HEK293T (cell line): ENCODE measurements around the gene ACVR1C.

Source experiments
- ARNT ChIP-seq: fragments of 450-650 bp; IDR thresholded peaks from 2 replicates; pipeline ENCODE4 v1.6.1; 2017; ENCODE audit warnings: mild to moderate bottlenecking
- BHLHE40 ChIP-seq: fragments of 450-650 bp; IDR thresholded peaks from 2 replicates; pipeline ENCODE4 v1.6.1; 2016; ENCODE audit warnings: mild to moderate bottlenecking, moderate library complexity, borderline replicate concordance
- ELF4 ChIP-seq: fragments of 450-650 bp; IDR thresholded peaks from 2 replicates; pipeline ENCODE4 v1.6.1; 2017; ENCODE audit warnings: antibody characterized with exemption
- FOXA1 ChIP-seq: fragments of 450-650 bp; IDR thresholded peaks from 2 replicates; pipeline ENCODE4 v1.6.1; 2016; ENCODE audit warnings: mild to moderate bottlenecking
- FOXK2 ChIP-seq: fragments of 450-650 bp; IDR thresholded peaks from 2 replicates; pipeline ENCODE4 v1.6.1; 2016; ENCODE audit warnings: mild to moderate bottlenecking
- FOXM1 ChIP-seq: fragments of 450-650 bp; IDR thresholded peaks from 2 replicates; pipeline ENCODE4 v1.6.1; 2017; ENCODE audit warnings: mild to moderate bottlenecking, borderline replicate concordance
- L3MBTL2 ChIP-seq: fragments of 450-650 bp; conservative IDR thresholded peaks from 2 replicates; pipeline ENCODE4 v1.6.1; 2016; ENCODE audit warnings: mild to moderate bottlenecking
- SP1 ChIP-seq: fragments of 450-650 bp; IDR thresholded peaks from 2 replicates; pipeline ENCODE4 v1.6.1; 2017
- SUZ12 ChIP-seq: fragments of 450-650 bp; IDR thresholded peaks from 2 replicates; pipeline ENCODE4 v1.6.1; 2016; ENCODE audit warnings: mild to moderate bottlenecking
- TARDBP ChIP-seq: fragments of 450-650 bp; IDR thresholded peaks from 2 replicates; pipeline ENCODE4 v1.6.1; 2016
- ZNF384 ChIP-seq: fragments of 450-650 bp; IDR thresholded peaks from 2 replicates; pipeline ENCODE4 v1.6.1; 2016
- TF ChIP-seq, protein P1 (sequence below): fragments of 450-650 bp; IDR thresholded peaks from 2 replicates; pipeline ENCODE4 v1.6.1; 2016

DNA sequence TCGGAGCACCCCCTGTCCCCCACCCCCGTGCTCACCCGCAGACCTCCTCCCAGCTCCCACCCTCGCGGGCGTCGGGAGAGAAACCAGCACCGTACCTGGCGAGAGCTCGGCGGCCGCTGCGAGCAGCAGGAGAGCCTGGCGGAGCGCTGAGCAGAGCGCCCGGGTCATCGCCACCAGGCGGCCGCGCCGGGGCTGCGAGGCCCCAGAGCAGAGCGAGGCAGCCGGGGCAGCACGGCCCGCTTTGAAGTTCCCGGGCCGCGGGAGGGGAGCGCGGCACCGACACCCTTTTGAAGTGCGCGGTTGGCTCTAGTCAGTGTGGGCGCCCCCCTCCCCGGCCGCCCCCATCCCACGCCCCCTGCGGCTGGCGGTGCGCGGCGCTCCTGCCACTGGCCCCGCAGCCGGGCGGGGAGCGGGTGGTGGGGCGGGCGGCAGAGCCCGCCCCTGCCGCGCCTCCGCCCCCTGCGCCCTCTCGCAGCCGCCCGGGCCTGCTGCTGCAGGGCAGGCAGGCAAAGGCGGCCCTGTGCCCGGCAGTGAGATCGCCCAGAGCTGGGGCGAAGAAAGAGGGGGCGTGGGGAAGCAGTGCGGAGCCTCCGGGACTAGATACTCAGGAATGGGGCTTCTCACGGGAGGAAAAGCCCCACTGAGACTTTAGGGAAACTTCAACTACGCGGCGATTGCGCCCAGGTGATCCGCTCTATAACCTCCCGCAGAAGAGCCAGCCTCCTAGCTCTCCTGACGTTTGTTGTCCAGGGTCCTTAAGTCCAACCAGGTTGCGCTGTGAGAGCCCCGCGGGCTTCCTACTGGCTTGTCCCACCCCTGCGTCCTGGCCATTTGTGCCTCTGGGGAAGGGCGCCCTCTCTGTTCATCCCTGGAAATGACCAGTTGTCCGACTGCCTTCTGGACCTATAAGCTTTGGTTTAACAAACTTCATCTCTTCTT lies at the start of gene ACVR1C:
- no peak for TF ChIP-seq ZNF384
- no peak for TF ChIP-seq SUZ12
- TF ChIP-seq ARNT, result no peak
- TF ChIP-seq TARDBP, result no peak
- TF ChIP-seq SP1, result no peak
- TF ChIP-seq FOXM1, result no peak
- TF ChIP-seq FOXA1, result no peak
- TF ChIP-seq, protein P1, sequence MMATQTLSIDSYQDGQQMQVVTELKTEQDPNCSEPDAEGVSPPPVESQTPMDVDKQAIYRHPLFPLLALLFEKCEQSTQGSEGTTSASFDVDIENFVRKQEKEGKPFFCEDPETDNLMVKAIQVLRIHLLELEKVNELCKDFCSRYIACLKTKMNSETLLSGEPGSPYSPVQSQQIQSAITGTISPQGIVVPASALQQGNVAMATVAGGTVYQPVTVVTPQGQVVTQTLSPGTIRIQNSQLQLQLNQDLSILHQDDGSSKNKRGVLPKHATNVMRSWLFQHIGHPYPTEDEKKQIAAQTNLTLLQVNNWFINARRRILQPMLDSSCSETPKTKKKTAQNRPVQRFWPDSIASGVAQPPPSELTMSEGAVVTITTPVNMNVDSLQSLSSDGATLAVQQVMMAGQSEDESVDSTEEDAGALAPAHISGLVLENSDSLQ, result no peak
- no peak for TF ChIP-seq BHLHE40
- TF ChIP-seq L3MBTL2, result peak; percentile 46
- TF ChIP-seq ELF4, result no peak
- TF ChIP-seq FOXK2, result no peak
